ENCODE measurements around the gene MAOA.

DNA sequence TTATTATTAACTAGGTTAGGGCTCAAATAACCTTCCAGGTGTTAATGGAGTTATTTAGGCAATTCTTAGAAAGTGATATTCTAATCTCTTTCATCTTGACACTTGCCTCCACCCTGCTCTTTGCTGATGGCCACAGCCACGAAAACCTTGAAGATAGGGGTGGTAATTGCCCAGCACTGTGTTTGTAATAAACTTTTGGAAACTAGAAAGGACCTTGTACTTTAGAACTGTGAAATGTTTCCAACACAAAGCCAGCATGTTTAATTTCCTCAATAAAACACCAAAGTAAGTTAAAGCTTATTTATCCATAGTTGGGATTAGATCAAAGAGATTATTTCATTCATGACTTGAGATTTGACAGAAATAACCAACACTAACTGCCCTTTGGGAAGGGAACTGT lies 78.3 kb downstream of the MAOA start:
- TF ChIP-seq GATA3 (IDR thresholded peaks at IDR 0.05; ENCODE audit: low read depth, low read length) (no peak), GATA2 (IDR thresholded peaks at IDR 0.05; ENCODE audit: low read depth, low read length) (no peak)

Data from SH-SY5Y (cell line).